HG02623 (cell line): Measurements from ENCODE around the gene TTLL11.
"Not testable (repeated sequence)": the region's sequence is repeated elsewhere in the genome, so short reads cannot be mapped to it uniquely, and the experiment has no call there.

Experiments used
- ATAC-seq: cut with Tn5 transposase; IDR thresholded peaks from one replicate; pipeline ENCODE4 v1.9.1; 2021; ENCODE audit warnings: moderate library complexity; ENCODE audit not compliant: unreplicated experiment

The TTLL11 gene

GRCh38 chr9:121800376-121800775 lies 292.7 kb downstream of the TTLL11 start:
- no peak for ATAC-seq

DNA sequence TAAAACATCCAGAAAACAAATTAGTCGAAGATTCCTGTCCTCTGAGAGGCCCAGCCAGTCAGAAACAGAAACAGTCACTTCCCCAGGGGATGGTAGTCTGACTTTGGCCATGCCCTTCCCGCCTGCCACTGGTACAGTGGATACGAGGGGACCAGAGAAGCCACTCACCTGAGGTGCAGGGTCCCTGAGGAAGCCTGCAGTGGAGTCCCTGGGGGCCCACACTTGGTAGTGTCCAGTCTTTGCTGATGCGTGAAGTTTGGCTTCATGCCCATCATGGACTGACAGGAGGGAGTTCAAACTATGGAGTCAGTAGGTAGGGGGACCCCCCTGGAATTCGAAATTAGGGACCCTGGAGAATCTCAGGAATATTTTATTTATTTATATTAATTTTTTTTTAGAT lies 294.2 kb downstream of the TTLL11 start:
- ATAC-seq = no peak

GRCh38 chr9:121797081-121797480 lies 296.0 kb downstream of the TTLL11 start:
- no peak for ATAC-seq

GRCh38 chr9:121794334-121794733 lies 298.8 kb downstream of the TTLL11 start:
- not testable (repeated sequence) for ATAC-seq

- not testable (repeated sequence) for ATAC-seq
Measured at GRCh38 chr9:121792476-121792875, 300.6 kb downstream of the TTLL11 start.

GRCh38 chr9:121790841-121791240 lies 302.3 kb downstream of the TTLL11 start:
- no peak for ATAC-seq

- ATAC-seq = no peak
Measured at GRCh38 chr9:121788686-121789366, 304.3 kb downstream of the TTLL11 start.

GRCh38 chr9:121786998-121787422 lies 306.1 kb downstream of the TTLL11 start:
- no peak for ATAC-seq

DNA sequence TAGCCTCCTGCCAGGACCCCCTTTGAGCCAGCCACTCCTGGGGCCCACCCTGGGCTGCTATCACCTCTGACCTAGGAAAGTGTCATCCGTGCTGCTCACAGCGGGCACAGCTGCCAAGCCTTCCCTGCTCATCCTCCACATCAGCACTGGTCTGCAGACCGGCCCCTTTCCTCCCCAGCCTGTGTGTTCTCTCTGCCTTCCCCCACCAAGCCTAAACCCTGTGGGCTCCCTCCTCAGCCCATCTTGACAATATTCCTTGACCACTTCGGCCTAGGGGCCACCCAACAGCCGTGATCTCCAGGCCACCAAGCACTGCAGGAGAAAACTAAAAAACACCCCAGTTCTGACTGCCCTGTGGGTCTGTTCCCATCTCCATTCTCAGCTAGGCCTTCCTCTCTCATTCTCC lies 306.6 kb downstream of the TTLL11 start:
- ATAC-seq = no peak

DNA sequence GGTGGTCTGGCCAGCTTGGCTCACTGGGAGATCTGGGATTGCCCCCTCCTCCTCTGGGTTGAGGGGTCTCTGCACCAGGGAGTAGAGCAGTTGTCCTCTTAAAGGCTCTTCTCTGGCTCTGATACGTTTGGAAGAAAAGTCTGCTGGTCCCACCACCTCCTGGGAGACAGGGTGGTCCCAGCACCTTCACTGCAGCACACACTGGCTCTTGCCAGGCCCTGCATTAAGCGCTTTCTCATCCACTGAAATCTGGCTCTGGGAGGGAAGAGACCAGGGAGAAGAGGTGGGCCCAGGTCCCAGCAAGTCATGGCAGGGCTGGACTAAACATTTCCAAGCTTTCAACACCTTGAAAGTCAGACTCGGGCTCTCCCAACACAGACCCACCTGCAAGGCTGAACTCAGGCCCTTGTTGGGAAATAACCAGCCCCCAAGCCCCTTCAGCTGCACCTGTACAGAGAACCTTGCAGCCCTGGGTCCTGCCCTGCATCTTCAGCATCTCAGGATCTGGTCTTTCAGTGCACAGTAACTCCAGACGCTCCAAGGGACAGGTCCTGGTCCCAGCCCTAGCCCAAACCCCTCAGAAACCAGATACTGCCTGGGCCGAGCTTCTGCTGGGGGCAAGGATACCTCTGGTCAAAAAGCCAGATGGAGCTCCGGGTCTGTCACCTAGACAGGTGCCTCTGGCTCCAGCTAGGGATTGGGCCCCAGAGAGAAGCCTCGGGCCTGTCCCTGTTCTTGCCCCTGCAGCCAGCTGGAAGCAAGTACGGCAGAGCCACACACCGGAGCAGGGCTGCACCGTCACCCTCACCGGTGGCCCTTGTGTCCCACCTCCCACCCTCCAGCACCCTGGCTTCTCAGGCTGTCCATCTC lies 307.2 kb downstream of the TTLL11 start:
- no peak for ATAC-seq

DNA sequence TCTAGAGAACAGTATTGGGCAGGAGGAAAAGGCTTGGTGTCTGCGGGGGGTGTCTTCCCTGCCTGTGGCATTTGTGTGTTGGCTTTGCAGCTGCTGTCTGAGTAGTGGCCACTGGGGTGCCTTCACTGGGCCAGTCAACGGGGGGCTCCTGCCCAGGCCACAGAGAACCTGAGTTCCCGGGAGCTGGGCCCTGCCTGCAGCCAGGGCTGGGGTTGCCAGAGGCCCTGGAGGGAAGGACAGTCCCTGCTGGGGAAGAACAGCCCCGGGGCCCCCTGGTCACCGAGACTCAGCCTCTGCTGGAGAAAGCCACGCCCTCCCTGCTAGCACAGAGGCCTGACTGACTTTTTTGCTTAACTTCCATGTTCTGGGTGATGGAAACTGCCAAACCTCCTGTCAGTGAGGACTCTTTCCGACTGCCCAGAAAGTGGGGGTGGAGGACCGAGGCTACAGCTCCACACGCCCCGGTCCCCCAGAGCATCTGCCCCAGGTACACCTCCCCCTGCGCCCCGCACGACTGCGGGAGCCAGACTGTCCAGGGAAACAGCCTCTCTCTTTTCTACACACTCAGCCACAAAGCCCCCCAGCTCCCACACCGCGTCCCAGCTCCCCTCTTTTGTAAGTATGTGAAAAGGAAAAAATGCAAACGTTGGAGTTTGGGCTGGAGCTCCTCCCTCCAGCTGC lies 308.2 kb downstream of the TTLL11 start:
- ATAC-seq = no peak

DNA sequence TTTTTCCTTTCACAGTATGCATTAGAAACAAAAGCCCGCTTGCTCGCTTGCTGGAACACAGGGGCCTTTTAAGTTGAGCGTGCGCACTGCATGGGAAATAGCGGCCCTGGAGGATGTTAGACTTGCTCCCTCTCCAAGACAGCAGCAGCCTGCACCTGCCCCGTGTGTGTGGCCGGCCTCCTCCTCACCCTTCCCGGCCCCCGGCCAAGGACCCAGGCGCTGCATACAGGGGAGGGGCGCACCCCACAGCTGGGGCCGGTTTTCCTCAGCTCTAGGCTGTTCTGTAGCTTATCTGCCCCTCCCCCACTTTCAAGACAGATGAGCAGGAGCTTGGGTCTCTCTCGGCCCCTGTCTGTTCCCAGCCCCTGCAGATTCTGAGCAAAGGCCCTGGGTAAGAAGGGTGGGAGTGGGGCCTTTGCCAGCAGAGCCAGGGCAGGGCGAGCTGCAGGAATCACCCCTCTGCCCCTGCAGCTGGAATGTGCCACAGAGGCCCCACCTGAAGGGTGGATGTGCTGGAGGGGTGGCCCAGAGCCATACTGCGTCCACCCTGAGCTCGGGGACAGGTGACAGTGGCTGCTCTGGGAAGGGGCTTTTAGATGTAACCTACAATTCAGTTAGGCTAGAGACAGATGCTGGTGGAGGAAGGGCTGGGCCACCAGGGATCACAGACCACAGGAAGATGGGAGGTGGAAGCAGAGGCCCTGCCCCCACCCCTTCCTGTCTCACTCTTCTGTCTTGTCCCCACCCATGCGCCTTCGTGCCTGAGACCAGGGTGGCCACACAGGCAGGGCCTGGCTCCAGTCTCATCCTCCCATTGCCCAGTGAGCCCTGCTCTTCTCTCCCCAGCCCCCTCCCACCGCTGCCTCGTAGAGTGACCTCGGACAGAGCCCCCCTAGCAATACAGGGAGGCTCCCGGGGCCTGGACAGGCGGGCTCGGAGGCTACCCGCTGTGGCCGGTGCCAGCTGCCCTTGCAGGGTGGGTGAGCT lies 309.3 kb downstream of the TTLL11 start:
- no peak for ATAC-seq

DNA sequence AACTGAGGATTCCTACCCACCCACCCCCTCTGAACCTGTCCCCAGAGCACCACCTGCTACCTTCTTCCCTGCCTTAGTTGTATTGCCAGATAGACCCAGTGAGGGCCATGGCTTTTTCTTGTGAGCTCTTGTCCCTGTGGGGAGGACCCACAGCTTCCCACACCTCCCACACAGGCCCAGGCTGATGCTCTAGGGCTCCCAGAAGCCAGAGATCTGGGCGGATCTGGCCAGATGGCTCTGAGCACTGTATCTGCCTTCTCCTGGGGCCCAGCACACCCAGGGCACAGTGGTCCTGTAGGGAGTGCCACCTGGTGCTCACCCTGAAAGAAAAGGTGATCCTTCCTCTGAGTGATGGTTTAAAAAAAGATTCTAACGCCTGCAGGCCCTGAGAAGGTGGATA lies 310.0 kb downstream of the TTLL11 start:
- ATAC-seq = no peak

DNA sequence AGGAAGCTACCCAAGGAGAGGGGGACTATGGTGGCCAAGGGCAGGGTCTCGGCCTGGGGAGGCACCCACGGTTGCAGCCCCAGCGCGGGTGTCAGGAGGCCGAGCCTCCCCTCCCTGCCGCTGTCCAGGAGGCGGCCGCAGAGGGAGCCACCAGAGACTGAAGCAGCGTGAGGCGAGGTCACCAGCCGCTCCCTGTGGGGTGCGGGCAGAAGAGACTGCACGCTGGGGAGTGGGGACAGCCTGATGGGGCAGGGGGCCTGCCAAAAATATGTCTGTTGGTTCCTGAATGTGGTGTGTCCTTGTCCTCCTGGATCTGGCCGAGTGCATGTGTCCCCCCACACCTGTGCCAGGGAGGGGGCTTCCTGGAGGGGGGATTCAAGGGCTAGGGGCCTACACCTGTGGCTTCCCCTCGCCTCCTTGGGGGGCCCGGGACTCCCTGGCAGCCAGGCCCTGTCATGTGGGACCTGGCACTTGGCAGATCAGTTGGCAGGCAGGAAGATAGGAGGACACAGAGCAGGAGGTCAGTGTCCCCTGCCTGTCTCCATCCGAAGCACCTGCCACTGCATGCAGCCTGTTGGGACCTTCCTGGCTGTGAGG lies 310.5 kb downstream of the TTLL11 start:
- no peak for ATAC-seq

DNA sequence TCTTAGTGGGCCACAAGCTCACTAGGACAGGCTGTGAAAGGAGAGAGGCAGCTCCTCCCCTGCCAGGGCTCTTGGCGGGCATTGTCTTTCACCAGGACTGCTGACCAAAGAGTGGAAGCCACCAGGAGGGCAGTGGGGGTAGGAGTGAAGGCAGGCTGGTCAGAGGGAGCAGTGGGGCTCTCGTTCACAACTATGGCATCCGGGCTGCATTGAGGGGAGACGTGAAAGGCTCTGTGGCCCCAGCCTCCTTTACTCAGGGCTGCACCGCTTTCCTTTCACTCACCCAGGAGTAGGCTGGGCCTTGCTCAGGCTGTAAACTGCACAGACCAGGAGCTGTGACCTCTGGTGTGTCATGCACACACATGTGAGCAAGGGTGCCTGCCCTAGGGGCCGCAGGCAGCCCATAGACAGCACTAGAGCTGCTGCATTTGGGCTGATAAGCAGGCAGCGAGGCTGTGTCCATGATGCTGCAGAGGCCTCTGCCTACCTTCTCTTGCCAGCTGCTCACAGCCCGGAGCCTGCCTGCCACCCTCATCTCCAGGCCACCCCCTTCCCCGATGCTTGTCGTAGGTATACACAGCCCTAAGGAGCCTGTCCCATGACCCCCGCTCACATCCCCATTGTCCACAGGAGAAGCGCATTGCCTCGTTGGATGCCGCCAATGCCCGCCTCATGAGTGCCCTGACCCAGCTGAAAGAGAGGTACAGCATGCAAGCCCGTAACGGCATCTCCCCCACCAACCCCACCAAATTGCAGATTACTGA lies 311.2 kb downstream of the TTLL11 start:
- no peak for ATAC-seq

DNA sequence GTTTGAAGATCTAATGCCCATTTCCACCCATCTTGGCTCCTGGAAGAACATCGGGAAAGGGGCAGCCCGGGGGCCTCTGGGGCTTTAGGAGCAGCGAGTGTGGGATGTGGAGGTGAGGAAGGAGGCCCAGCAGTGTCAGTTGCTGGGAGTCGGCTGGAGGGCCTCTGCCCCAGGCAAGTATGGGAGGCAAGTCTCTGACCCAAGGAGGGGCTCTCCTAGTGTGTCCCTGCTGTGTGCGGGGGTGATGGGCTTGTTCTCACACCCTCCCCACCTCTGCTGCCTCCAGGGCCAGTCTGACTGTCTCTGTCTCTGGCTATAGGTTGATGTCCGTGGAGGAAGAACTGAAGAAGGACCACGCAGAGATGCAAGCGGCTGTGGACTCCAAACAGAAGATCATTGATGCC lies 312.0 kb downstream of the TTLL11 start:
- no peak for ATAC-seq

- ATAC-seq = no peak
Measured at GRCh38 chr9:121780177-121781040, 312.7 kb downstream of the TTLL11 start.

GRCh38 chr9:121779381-121780117 lies 313.6 kb downstream of the TTLL11 start:
- no peak for ATAC-seq
